GM12873 (cell line): ENCODE results near the gene G6PC2.

Source experiments
- CTCF ChIP-seq: IDR thresholded peaks from 2 replicates; pipeline ENCODE4 v1.5.1; 2012; ENCODE audit warnings: low read depth, mild to moderate bottlenecking, moderate library complexity, low read length, control low read depth; ENCODE audit not compliant: insufficient read depth; ENCODE audit errors: missing control alignments

Gene G6PC2

DNA sequence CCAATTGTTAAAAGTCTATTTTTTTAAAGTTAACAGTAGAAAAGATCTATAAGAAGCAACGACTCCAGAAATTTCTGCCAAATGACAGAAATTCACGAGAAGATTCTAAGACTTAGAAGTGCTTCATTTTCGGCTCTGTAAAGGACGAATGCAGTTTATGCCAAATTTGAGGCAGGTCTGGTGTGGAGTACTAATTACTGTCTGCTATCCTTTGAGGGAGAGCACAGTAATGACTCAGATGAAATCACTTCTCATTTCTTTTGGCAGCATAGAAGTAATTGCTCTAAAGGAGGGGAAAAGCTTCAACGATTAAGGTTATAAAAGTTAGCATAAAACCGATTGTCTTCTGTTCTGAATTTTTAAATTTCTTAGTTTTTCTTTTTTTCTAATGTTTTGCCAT, 11.4 kb downstream of the G6PC2 start:
- no peak for TF ChIP-seq CTCF

GRCh38 chr2:168912901-168913369, 11.8 kb downstream of the G6PC2 start:
- TF ChIP-seq CTCF: no peak

GRCh38 chr2:168913495-168913894, 12.4 kb downstream of the G6PC2 start:
- TF ChIP-seq CTCF: no peak

GRCh38 chr2:168915441-168916330, 14.6 kb downstream of the G6PC2 start:
- no peak for TF ChIP-seq CTCF

DNA sequence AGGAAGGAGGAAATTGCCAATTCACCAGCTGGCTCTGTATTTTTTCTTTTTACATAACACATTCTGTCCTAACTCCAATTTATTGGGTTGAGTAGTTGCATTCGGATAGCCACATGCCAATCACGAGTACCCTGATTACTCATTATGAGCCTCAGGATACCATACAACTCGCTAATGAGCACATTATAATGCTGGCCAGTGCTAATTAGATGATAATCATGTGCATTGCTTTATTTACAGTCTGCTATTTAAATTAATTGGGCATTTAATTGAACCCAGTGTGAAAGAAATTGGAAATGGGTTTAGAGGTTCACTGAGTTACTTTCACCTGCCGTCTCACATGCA, 15.2 kb downstream of the G6PC2 start:
- no peak for TF ChIP-seq CTCF

GRCh38 chr2:168920504-168921157, 19.5 kb downstream of the G6PC2 start:
- peak; percentile 50 for TF ChIP-seq CTCF

- TF ChIP-seq CTCF: no peak
These were observed 25.7 kb downstream of the G6PC2 start for GRCh38 chr2:168926621-168927386.
